Urothelium cell line (cell line): ENCODE results near the gene SPECC1.
A peak's percentile ranks its signal among the peaks of the same experiment; 100 is the strongest.

ENCODE experiments used
- DNase-seq: peaks from one replicate; pipeline ENCODE4 v3.0.0; 2011; ENCODE audit warnings: low spot score, mixed read lengths
- FAIRE-seq: peaks from 2 replicates; lab custom pipeline; 2011; peaks lifted over from hg19 to GRCh38; lab: Jason Lieb, UNC

Gene SPECC1

GRCh38 chr17:20200865-20201458, 191.8 kb downstream of the SPECC1 start:
- no peak for DNase-seq
- no peak for FAIRE-seq

GRCh38 chr17:20202141-20202621, 193.0 kb downstream of the SPECC1 start:
- no peak for FAIRE-seq
- no peak for DNase-seq

GRCh38 chr17:20203018-20203417, 193.9 kb downstream of the SPECC1 start:
- FAIRE-seq, result no peak
- no peak for DNase-seq

GRCh38 chr17:20203761-20204263, 194.7 kb downstream of the SPECC1 start:
- FAIRE-seq (no peak), DNase-seq (no peak)

GRCh38 chr17:20205609-20206008, 196.4 kb downstream of the SPECC1 start:
- no peak for DNase-seq
- FAIRE-seq, result no peak

GRCh38 chr17:20206068-20206467, 196.9 kb downstream of the SPECC1 start:
- DNase-seq (peak; percentile 49), FAIRE-seq (no peak)

- DNase-seq (peak; percentile 26), FAIRE-seq (no peak)
Measured at GRCh38 chr17:20206591-20206990, 197.4 kb downstream of the SPECC1 start.

GRCh38 chr17:20207262-20207985, 198.3 kb downstream of the SPECC1 start:
- DNase-seq, result no peak
- no peak for FAIRE-seq

GRCh38 chr17:20208717-20209116, 199.6 kb downstream of the SPECC1 start:
- no peak for FAIRE-seq
- no peak for DNase-seq

GRCh38 chr17:20210180-20210579, 201.0 kb downstream of the SPECC1 start:
- FAIRE-seq (no peak), DNase-seq (no peak)

GRCh38 chr17:20210614-20211013, 201.5 kb downstream of the SPECC1 start:
- DNase-seq, result no peak
- FAIRE-seq, result no peak

- DNase-seq (no peak), FAIRE-seq (no peak)
Measured at GRCh38 chr17:20211246-20211645, 202.1 kb downstream of the SPECC1 start.

GRCh38 chr17:20213449-20213848, 204.3 kb downstream of the SPECC1 start:
- DNase-seq, result no peak
- no peak for FAIRE-seq

- DNase-seq (no peak), FAIRE-seq (no peak)
Measured at GRCh38 chr17:20214794-20215193, 205.6 kb downstream of the SPECC1 start.

GRCh38 chr17:20216154-20216815, 207.1 kb downstream of the SPECC1 start:
- FAIRE-seq, result no peak
- no peak for DNase-seq

- DNase-seq (no peak), FAIRE-seq (no peak)
Measured at GRCh38 chr17:20216853-20217252, 207.7 kb downstream of the SPECC1 start.

- FAIRE-seq (no peak), DNase-seq (no peak)
Measured at GRCh38 chr17:20217677-20218076, 208.5 kb downstream of the SPECC1 start.

GRCh38 chr17:20218272-20218671, 209.1 kb downstream of the SPECC1 start:
- no peak for DNase-seq
- FAIRE-seq, result no peak

GRCh38 chr17:20223808-20224328, 214.7 kb downstream of the SPECC1 start:
- FAIRE-seq, result no peak

GRCh38 chr17:20224379-20224778, 215.2 kb downstream of the SPECC1 start:
- DNase-seq, result no peak
- FAIRE-seq, result no peak

More at GRCh38 chr17:20223808-20224328, 214.7 kb downstream of the SPECC1 start:
- no peak for DNase-seq
